GM23338 (cell line): Measurements from ENCODE around the gene ASPHD1. TPM values are rescaled to one million over a fixed set of nuclear protein-coding genes. Genes with fewer than 3 reads are reported as not detected.

Experiments used
- ATAC-seq: fragments of 200-7000 bp; cut with Tn5 transposase; 3 replicates; pipeline ENCODE4 v1.9.1; 2020
- DNase-seq: peaks from one replicate; pipeline ENCODE4 v3.0.0-alpha.2; 2015; ENCODE audit warnings: low spot score
- H2AFZ ChIP-seq: fragments of 200-600 bp; sonication (generic); 2 replicates; pipeline ENCODE4 v1.8.0; 2016; ENCODE audit warnings: antibody characterized with exemption, mild to moderate bottlenecking, moderate library complexity
- H3F3A ChIP-seq: fragments of 200-600 bp; sonication (generic); replicated peaks from 2 replicates; pipeline ENCODE4 v1.8.0; 2017; ENCODE audit warnings: antibody characterized with exemption, mixed run types, low read depth
- H3K27ac ChIP-seq: fragments of 200-600 bp; sonication (generic); 2 replicates; pipeline ENCODE4 v1.6.1; 2016; ENCODE audit warnings: low read depth
- H3K27me3 ChIP-seq: fragments of 200-600 bp; sonication (generic); 2 replicates; pipeline ENCODE4 v1.8.0; 2016; ENCODE audit warnings: mild to moderate bottlenecking, mixed run types, moderate library complexity; ENCODE audit not compliant: insufficient read depth
- H3K36me3 ChIP-seq: fragments of 200-600 bp; sonication (generic); 2 replicates; pipeline ENCODE4 v1.8.0; 2016; ENCODE audit warnings: mild to moderate bottlenecking; ENCODE audit not compliant: insufficient read depth
- H3K4me1 ChIP-seq: fragments of 200-600 bp; sonication (generic); 2 replicates; pipeline ENCODE4 v1.8.0; 2016; ENCODE audit warnings: mild to moderate bottlenecking, moderate library complexity; ENCODE audit not compliant: insufficient read depth
- H3K4me2 ChIP-seq: fragments of 200-600 bp; sonication (generic); 2 replicates; pipeline ENCODE4 v1.7.1; 2017; ENCODE audit warnings: mixed run types
- H3K4me3 ChIP-seq: fragments of 200-600 bp; sonication (generic); 2 replicates; pipeline ENCODE4 v1.6.1; 2016; ENCODE audit warnings: mixed run types
- H3K79me2 ChIP-seq: fragments of 200-600 bp; sonication (generic); replicated peaks from 2 replicates; pipeline ENCODE4 v1.8.0; 2017; ENCODE audit warnings: mild to moderate bottlenecking; ENCODE audit not compliant: insufficient read depth
- H3K9me2 ChIP-seq: fragments of 200-600 bp; sonication (generic); 2 replicates; pipeline ENCODE4 v1.8.0; 2017; ENCODE audit not compliant: insufficient read depth
- H4K20me1 ChIP-seq: fragments of 200-600 bp; sonication (generic); replicated peaks from 2 replicates; pipeline ENCODE4 v1.8.0; 2017; ENCODE audit warnings: mild to moderate bottlenecking; ENCODE audit not compliant: insufficient read depth
- H3K27ac Mint-ChIP-seq: 2 replicates; pipeline ENCODE4 v1.8.0; 2020; ENCODE audit warnings: inconsistent platforms, mild to moderate bottlenecking, moderate library complexity, mixed read lengths
- H3K27me3 Mint-ChIP-seq: 3 replicates; pipeline ENCODE4 v1.8.0; 2022; ENCODE audit warnings: low read depth, mild to moderate bottlenecking, moderate library complexity, mixed read lengths, inconsistent platforms; ENCODE audit not compliant: insufficient read depth, poor library complexity
- H3K36me3 Mint-ChIP-seq: 3 replicates; pipeline ENCODE4 v1.8.0; 2021; ENCODE audit warnings: low read depth, mild to moderate bottlenecking, inconsistent platforms, moderate library complexity, mixed read lengths
- H3K4me1 Mint-ChIP-seq: 3 replicates; pipeline ENCODE4 v1.8.0; 2020; ENCODE audit warnings: mild to moderate bottlenecking, inconsistent platforms, mixed read lengths
- H3K4me3 Mint-ChIP-seq: 3 replicates; pipeline ENCODE4 v1.8.0; 2021; ENCODE audit warnings: moderate library complexity, mild to moderate bottlenecking, inconsistent platforms, mixed read lengths
- H3K9me3 Mint-ChIP-seq: 3 replicates; pipeline ENCODE4 v1.8.0; 2020; ENCODE audit warnings: moderate library complexity, mild to moderate bottlenecking, inconsistent platforms, mixed read lengths
- CREB1 ChIP-seq: fragments of 250-450 bp; sonication (Bioruptor Pico); IDR thresholded peaks from 2 replicates; pipeline ENCODE4 v1.5.0; 2020; ENCODE audit warnings: low read depth, mild to moderate bottlenecking, moderate library complexity
- POLR2AphosphoS5 ChIP-seq: IDR thresholded peaks from 2 replicates; pipeline ENCODE4 v1.6.1; 2016; ENCODE audit warnings: antibody characterized with exemption, low read depth
- REST ChIP-seq: IDR thresholded peaks from one replicate; pipeline ENCODE4 v1.6.1; 2018; ENCODE audit warnings: antibody characterized with exemption; ENCODE audit not compliant: unreplicated experiment
- STAT1 ChIP-seq: IDR thresholded peaks from one replicate; pipeline ENCODE4 v1.6.1; 2016; ENCODE audit warnings: antibody characterized with exemption; ENCODE audit not compliant: unreplicated experiment
- ZNF462 ChIP-seq: fragments of 250-450 bp; sonication (Bioruptor Pico); IDR thresholded peaks from 2 replicates; pipeline ENCODE4 v1.5.0; 2020; ENCODE audit warnings: mild to moderate bottlenecking, moderate library complexity
- long read RNA-seq: library from polyadenylated mRNA; unstranded; transcript quantifications from one replicate; pipeline ENCODE4 v2.0.0, GENCODE V29; 2020; ENCODE audit not compliant: unreplicated experiment
- polyA plus RNA-seq: library from polyadenylated mRNA; unstranded; fragments of >200 nt; fragmentation: Nextera tagmentation; extraction: Ambion mirVana; gene quantifications from 2 replicates; pipeline ENCODE4 v1.2.1, GENCODE V29; 2016
- total RNA-seq: library from RNA; depleted of rRNA; stranded (reverse); fragments of >200 nt; shearing (Covaris generic); gene quantifications from 2 replicates; pipeline ENCODE4 v1.2.3, GENCODE V29; 2014; rRNA removed

Gene ASPHD1
- total RNA-seq (11.3 and 20.6 TPM in 2 replicates), polyA plus RNA-seq (12.4 and 15.5 TPM in 2 replicates)
- long read RNA-seq, partial matches to known transcripts: 0 of 2 reads
- long read RNA-seq, other reads (novel, unspliced or antisense): 1 of 2 reads

- Mint-ChIP-seq H3K4me1 (peaks cover 28% of the 10 kb centered on the region), H3K4me3 (peak within 1 kb of the TSS; percentile 92), H3K36me3 (peaks cover 9% of the 10 kb centered on the region), H3K27me3 (peaks cover 12% of the 10 kb centered on the region), H3K27ac (peak within 1 kb of the TSS; percentile 70), H3K9me3 (no peaks in the 10 kb centered on the region)
- H2AFZ ChIP-seq: peak within 1 kb of the TSS; percentile 100
- no peaks in the 10 kb centered on the region for H3K27me3 ChIP-seq
- H3K36me3 ChIP-seq: no peaks in the 10 kb centered on the region
- H4K20me1 ChIP-seq: 0 out of 2 replicates have a peak, but pooled peaks cover 6% of the 10 kb centered on the region
- no peaks in the 10 kb centered on the region for H3K9me2 ChIP-seq
- peak within 1 kb of the TSS; percentile 97 for H3K4me3 ChIP-seq
- 0 out of 2 replicates have a peak, but pooled peaks cover 6% of the 10 kb centered on the region for H3F3A ChIP-seq
- TF ChIP-seq STAT1: no peak
- peak; percentile 81 for TF ChIP-seq CREB1 (CRISPR knock-in tag)
- TF ChIP-seq ZNF462 (CRISPR knock-in tag): no peak
- TF ChIP-seq POLR2AphosphoS5: peak; percentile 46; the same call in 1 of the 2 replicates
- peak; percentile 91 for TF ChIP-seq REST
- ATAC-seq (peak; percentile 61), DNase-seq (peak; percentile 85)
- H3K4me1 ChIP-seq: peaks cover 22% of the 10 kb centered on the region
- peak within 1 kb of the TSS; percentile 100 for H3K4me2 ChIP-seq
- peak within 1 kb of the TSS; percentile 90 for H3K27ac ChIP-seq
- peaks cover 14% of the 10 kb centered on the region; the same call in 1 of the 2 replicates for H3K79me2 ChIP-seq
Observed at GRCh38 chr16:29900102-29900887, at the start of gene ASPHD1. ASPHD1 (plus strand) TSS chr16:29900488; CDS start chr16:29900972, 484 bp downstream.
